ENCODE results near the gene CNN2.

The CNN2 gene

DNA sequence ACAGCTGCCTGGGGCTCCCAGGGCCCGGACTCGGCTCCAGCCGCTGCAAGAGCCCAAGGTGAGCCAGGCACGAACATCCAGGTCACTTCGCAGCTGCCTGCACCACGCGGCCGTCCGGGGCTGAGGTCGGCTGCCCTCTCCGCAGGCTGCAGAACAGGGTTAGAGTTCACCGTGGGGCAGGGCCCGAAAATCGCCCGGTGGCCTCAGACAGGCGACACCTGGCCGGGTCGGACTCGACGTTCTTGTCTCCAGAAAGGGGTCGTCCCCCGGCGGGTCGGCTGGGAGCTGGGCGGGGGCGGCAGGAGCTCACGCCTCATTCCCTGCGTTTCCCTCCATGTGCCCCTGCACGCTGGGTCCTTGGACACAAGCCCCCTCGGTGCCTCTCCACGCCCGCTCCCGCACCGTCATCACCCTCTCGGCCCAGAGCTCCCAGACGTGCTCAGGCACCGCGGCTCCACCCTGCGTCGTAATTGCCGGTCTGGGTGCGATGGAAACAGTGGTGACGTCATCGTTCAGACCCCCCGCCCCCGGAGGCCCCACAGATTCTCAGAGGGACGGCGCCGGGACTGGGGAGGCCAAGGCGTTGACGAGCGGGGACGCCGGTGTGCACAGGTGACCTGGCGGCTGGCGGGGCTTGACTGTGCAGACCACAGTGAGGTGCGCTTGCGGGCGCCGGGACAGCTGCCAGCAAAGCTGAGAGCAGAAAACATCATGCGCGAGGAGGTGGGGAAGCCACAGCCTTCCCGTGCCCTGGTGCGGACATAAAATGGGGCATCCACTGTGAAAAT is 30.2 kb upstream of the CNN2 start:
- peak; percentile 76 for DNase-seq

DNA sequence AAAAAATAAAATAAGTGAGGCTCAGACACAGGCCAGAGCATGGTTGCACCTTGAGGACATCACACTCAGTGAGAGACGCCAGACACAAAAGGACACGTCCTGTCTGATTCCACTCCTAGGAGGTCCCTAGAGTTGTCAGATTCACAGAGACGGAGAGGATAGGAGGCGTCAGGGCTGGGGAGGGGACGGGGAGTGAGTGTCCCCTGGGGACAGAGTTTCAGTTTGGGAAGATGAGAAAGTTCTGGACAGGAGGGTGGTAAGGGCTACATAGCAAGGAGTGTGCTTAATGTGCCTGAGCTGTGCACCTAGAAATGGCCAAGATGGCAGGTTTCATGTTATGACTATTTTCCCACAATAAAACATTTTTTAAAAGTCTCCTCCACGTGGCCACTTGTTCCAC is 28.3 kb upstream of the CNN2 start:
- no peak for DNase-seq

DNA sequence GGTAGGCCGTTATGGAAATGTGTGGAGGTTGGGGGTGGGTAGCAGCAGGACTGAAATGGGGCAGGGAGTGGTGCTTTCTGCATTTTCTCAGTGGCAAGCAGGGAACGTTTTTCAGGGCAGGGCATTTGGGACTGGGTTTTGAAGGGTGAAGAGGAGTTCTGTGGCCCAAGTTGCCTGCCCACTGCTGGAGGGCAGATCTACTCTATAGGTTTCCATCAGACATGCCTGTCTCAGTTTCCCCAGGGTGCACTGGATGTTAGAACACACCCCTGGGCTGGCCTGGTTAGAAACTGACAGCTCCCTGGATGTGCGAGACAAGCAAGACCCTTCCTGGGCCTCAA is 27.1 kb upstream of the CNN2 start:
- DNase-seq, result no peak

DNA sequence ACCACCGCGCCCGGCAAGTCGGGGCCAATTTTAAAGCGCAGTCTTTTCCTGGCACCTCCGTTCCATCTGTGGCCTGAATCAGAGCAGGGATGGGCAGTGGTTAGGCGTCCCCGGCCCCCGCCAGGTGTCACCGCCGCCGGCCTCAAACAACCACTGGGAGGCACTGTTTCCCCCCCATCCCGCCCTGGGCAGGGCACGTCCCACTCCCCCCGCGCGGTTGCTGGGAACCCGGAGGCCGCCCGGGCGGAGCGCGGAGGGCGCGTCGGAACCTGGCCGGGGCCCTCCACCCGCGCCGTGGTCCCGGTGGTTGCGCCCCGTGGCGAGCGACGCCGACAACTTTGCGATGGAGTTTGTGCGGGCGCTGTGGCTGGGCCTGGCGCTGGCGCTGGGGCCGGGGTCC is 26.3 kb upstream of the CNN2 start, which contains the start of gene GRIN3B:
GRIN3B (plus strand) TSS at position 325 of the 400 bp plus-strand sequence; CDS start at position 344, 19 bp downstream.
- DNase-seq, result peak; percentile 81

DNA sequence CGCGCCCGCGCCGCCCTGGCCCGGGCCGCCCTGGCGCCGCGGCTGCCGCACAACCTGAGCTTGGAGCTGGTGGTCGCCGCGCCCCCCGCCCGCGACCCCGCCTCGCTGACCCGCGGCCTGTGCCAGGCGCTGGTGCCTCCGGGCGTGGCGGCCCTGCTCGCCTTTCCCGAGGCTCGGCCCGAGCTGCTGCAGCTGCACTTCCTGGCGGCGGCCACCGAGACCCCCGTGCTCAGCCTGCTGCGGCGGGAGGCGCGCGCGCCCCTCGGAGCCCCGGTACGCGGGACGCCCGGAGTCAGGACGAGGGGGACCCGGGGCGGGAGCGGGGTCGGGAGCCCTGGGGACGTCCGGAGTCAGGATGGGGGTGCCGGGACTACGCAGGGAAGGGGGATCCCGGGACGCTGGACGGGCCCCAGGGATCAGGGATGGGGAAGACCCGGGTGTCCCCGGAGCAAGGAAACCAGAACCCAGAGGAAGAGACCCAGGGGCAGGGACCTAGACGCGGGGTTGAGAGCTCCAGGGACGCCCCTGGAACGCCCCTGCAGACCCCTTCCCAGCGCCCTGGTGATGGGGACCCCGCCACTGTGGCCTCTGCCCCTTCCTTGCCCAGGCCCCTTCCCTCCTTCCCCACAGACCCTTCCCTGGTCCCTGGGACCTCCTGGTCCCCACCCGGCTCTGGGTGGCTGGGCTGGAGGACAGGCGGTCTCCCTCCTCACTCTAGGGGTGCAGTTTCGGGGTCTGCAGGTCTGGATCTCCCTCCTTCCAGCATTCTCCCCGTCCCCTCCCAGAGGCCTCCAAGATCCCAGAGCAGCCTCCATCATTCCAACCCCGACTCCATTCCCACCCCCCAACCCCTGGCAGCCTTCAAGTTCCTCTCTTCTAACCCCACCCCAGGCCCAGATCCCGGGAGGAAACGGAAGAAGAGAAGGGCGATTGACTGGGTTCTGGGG is 25.5 kb upstream of the CNN2 start:
- no peak for DNase-seq

DNA sequence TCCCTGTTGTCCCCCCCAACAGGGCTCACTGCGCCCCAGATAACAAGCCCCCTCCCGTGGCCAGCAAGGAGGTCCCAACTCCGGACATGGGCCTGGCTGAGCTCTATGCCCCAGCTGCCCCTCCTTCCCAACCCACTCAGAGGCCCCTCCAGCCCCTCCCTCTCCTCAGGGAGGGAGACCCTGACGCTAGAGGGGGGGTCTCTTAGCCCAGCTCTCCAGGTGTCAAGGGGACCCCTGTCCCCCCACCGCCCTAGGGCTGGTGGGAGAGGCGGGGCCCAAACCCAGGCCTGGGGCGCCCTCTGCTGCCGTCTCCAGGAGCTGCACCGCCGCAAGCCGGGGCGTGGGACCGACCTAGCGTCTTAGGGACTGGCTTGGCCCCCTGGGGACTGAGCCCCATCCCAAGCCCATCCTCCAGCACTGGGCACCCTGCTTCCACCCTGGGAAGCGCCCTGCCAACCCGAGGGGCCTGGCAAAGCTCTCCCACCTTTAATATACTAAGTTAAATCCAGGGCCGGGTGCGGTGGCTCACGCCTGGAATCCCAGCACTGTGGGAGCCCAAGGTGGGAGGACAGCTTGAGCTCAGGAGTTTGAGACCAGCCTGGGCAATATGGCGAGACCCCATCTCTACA is 24.8 kb upstream of the CNN2 start:
- DNase-seq, result peak; percentile 89

DNA sequence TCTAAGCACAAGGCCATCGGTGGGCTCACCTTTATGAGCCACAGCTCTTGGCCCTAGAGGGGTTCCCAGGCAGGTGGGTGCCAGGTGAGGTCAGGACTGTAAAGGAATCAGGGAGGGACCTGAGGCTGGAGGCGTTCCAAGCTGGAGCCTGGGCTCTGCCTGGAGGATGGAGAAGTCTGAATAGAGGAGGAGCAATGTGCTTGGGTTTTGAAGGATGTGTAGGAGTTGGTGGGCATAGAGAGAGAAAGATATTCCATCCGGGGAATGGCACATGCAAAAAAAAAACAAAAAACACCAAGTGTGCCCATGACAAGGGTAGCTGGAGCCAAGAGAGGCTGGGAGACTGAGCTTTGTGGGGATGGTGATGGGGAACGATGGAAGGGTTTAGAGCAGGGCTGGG is 23.8 kb upstream of the CNN2 start:
- DNase-seq, result no peak

DNA sequence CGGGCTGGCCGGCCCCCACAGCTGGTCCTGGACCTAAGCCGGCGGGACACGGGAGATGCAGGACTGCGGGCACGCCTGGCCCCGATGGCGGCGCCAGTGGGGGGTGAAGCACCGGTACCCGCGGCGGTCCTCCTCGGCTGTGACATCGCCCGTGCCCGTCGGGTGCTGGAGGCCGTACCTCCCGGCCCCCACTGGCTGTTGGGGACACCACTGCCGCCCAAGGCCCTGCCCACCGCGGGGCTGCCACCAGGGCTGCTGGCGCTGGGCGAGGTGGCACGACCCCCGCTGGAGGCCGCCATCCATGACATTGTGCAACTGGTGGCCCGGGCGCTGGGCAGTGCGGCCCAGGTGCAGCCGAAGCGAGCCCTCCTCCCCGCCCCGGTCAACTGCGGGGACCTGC is 23.1 kb upstream of the CNN2 start:
- DNase-seq, result no peak

DNA sequence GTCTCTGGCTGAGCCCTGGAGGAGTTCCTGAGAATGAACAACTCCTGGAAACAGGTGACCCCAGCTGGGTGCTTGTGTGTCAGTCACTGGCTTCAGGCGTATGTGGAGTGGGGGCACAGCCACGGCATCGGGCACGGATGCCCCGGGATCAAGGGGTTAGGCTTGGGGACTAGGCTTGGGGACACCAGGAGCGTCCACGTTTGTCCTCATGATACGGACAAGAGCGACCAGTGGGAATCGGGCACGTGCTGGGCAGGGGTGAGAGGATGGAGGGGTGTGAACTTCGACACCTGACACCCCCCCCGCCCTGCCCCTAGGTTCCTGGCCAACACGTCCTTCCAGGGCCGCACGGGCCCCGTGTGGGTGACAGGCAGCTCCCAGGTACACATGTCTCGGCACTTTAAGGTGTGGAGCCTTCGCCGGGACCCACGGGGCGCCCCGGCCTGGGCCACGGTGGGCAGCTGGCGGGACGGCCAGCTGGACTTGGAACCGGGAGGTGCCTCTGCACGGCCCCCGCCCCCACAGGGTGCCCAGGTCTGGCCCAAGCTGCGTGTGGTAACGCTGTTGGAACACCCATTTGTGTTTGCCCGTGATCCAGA is 22.1 kb upstream of the CNN2 start:
- DNase-seq, result no peak

DNA sequence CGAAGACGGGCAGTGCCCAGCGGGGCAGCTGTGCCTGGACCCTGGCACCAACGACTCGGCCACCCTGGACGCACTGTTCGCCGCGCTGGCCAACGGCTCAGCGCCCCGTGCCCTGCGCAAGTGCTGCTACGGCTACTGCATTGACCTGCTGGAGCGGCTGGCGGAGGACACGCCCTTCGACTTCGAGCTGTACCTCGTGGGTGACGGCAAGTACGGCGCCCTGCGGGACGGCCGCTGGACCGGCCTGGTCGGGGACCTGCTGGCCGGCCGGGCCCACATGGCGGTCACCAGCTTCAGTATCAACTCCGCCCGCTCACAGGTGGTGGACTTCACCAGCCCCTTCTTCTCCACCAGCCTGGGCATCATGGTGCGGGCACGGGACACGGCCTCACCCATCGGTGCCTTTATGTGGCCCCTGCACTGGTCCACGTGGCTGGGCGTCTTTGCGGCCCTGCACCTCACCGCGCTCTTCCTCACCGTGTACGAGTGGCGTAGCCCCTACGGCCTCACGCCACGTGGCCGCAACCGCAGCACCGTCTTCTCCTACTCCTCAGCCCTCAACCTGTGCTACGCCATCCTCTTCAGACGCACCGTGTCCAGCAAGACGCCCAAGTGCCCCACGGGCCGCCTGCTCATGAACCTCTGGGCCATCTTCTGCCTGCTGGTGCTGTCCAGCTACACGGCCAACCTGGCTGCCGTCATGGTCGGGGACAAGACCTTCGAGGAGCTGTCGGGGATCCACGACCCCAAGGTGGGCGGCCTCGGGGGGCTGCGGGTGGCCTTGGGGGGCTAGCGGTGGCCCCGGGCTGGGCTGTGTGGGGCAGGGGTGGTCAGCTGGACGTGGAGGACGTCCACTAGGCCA is 21.4 kb upstream of the CNN2 start:
- DNase-seq, result no peak

DNA sequence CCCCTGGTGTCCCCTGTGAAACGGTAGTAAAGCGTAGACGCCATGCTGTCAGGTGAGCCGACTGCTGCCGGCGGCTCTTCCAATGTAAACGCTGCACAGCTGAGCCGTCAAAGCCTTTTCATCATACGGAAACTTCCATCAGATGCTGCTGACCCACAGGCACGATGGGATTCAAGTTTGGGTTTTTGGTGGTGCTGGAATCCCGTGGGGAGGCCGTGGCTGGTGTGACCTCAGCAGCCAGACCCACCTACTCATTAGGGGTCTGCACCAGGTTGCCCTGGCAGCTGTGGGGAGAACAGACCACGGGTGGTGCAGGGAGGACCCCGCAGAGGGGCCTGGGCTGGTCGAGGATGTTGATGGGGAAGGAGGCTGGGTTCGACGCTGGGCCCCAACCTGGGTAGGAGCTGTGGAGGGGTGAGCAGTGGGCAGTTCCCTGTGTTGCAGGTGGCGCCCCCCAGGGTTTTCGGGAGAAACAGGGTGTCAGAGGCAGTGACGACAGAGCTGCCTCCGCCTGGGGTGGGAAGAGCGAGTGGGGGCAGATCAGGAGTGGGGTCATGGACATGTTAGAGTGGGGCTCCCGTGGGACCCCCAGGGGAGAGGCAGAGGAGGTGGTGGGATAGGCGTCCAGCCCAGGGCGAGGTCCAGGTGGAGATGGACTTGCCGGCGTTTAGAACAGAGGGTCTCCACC is 19.6 kb upstream of the CNN2 start:
- no peak for DNase-seq

DNA sequence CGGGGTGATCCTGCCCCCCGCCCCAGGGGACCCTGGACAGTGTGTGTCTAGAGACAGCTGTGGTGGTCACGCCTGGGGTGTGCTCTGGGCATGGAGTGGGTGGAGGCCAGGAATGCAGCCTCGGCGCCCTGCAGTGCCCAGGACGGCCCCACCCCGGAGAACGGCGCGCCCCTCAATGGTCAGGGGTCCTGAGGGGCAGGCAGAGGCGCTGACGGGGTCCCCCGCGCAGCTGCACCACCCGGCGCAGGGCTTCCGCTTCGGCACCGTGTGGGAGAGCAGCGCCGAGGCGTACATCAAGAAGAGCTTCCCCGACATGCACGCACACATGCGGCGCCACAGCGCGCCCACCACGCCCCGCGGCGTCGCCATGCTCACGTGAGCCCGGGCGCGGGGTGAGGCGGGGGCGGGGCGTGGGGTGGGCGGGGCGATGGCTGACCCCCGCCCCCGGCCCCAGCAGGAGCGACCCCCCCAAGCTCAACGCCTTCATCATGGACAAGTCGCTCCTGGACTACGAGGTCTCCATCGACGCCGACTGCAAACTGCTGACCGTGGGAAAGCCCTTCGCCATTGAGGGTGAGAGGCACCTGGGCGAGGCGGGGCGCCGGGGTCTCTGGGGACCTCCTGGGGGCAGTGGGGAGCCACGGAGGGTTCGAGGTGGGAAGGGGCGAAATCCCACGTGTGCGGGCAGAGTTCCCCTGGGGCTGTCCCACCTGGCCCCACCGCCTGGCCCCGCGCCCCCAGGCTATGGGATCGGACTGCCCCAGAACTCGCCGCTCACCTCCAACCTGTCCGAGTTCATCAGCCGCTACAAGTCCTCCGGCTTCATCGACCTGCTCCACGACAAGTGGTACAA is 18.8 kb upstream of the CNN2 start:
- no peak for DNase-seq

DNA sequence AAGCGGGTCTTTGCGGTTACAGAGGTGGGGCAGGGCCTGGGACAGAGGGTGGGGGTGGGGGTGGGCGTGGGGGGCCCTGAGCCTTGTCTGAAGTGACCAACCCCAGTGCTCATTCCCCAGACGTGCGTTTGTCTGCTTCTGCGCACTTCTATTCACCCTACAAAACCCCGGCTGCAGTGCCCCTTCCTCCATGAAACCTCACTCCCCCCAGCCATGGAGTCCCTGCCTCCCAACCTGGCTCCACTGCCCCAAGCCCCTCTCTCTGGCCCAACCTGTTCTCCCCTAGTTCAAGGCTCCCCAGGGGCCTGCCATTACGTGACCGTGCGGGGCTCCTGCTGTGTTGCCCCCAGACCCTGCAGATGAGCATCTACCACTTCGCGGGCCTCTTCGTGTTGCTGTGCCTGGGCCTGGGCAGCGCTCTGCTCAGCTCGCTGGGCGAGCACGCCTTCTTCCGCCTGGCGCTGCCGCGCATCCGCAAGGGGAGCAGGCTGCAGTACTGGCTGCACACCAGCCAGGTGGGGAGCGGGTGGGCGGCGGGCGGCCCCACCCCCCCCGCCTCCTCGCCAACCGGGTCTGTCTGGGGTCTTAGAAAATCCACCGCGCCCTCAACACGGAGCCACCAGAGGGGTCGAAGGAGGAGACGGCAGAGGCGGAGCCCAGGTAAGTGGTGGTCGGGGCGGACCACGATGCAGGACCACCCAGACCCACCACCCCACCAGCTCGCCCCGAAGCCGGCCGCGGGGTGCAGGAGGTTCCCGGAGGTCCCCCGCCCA is 18.0 kb upstream of the CNN2 start:
- no peak for DNase-seq

DNA sequence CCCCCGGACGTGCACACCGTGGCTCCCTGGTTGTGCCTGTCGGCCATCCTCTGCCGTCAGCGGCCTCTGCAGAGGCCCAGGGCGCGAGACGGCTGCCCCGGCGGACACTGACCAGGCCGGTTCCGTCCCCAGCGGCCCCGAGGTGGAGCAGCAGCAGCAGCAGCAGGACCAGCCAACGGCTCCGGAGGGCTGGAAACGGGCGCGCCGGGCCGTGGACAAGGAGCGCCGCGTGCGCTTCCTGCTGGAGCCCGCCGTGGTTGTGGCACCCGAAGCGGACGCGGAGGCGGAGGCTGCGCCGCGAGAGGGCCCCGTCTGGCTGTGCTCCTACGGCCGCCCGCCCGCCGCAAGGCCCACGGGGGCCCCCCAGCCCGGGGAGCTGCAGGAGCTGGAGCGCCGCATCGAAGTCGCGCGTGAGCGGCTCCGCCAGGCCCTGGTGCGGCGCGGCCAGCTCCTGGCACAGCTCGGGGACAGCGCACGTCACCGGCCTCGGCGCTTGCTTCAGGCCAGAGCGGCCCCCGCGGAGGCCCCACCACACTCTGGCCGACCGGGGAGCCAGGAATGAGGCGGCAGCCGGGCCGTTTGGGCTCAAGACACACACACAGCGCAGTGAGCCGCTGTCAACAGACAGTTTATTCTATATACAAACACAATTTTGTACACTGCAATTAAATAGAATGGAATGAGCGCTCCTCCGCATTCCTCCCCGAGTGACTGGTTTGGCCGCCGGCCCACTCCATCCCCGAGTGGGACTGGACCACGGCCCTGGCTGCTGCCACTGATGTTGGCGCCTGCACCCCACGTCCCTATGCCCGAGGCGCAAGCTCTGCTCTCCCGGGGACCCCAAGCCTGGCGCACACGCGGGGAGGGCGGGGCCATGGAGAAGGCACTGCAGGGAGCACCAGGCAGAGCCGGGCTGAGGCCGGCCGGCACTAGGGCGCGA is 17.1 kb upstream of the CNN2 start:
- no peak for DNase-seq

DNA sequence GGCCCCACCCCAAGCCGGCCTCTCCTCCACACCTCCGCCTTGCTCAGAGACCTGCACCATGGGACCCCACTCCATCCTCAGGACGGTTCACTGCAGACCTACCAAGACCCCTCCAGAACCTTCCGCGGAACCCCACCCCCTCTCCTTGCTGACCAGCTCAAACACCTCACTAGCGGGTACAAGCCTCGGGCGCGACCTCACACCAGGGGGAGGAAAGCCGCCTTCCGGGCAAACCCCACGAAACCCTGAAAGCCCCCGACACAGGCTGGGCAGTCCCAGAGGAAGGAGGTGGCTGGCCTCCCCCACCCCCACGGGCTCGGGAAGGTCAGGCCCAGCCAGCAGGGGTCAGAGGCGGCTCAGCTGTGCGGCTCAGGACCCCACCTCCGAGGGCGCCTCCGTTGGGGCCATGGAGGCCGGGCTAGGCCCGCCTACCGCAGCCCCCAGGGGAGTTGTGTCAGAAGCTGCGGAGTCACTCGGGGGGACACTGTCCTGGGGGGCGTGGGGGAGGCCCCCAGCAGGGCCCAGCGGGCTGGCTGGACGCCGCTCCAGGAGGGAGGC is 16.3 kb upstream of the CNN2 start:
- no peak for DNase-seq

DNA sequence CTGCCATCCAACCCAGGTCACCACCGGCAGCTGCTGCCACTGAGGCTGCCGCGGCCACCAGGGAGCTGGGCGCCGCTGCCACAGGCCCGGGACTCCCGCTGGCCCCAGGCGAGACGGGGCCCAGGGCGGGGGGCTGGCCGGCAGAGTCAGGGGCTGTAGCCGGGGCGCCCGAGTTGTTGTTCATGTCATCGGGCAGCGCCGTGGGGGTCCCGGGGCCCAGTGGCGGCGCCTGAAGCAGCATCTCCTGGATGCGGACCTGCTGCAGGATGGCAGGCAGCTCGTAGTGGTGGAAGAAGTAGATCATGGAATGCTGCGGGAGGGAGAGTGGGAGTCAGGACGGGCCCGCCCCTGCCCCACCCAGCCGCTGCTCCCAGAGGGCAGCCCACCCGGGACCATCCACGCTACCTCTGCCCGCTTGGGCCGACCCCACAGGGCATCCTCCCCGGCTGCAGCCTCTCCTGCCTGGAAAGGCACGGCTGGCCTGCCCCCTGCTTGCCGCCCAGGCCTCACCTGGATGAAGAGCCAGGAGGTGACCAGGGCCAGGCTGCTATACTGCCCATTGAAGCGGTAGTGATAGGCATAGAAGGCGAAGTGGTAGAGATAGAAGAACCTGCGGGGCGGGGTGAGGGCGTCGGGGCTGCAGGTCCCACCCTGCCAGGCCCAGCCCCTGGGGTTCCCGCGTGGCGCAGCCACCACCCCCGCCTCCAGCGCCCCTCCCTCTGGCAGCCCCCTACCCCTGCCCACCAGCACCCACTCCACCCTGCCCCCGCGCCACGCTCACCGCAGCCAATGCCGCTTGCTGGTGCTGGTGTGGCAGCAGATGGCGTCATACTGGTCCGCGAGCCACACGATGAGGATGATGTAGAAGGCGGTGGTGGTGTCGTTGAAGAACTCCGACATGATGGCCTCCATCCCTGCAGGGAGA is 15.6 kb upstream of the CNN2 start:
- no peak for DNase-seq

DNA sequence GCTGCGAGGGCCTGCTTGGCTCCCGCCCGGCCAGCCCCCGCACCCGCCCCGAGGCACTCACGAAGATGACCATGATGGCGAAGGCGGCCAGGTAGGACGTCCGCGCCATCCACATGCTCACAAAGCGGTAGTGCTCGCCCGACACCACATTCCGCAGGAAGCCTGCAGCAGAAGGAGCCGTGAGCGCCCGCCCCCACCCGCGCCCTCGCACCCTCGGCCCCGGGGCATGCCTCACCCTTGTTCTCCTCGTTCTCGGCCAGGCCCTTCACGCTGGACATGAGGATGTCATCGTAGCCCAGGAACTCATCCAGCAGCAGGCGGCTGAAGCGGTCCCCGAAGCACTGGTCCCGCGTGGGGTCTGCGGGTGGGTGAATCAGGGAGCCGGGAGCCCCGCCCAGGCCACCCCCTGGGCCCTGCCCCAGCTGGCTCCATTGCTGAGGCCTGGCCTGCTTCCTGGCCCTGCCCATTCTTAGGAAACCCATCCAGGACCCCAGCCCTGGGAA is 14.5 kb upstream of the CNN2 start:
- no peak for DNase-seq

Measured in stimulated activated CD8-positive, alpha-beta memory T cell treated with anti-CD3 and anti-CD28 coated beads, Interleukin-4, amount 100 ng/mL, for 48 hours (primary cell).